ENCODE results near the gene DLG2.

The DLG2 gene

DNA sequence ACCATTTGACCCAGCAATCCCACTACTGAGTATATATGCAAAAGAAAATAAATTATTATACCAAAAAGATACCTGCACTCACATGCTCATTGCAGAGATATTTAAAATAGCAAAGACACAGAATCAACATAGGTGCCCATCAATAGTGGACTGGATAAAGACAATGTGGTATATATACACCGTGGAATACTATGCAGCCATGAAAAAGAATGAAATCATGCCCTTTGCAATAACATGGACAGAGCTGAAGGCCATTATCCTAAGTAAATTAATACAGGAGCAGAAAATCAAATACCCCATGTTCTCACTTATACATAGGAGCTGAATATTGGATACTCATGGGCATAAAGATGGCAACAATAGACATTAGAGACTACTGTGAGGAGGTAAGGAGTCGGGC lies 68.7 kb downstream of the DLG2 start:
- DNase-seq (ENCODE audit: low spot score), result no peak

DNA sequence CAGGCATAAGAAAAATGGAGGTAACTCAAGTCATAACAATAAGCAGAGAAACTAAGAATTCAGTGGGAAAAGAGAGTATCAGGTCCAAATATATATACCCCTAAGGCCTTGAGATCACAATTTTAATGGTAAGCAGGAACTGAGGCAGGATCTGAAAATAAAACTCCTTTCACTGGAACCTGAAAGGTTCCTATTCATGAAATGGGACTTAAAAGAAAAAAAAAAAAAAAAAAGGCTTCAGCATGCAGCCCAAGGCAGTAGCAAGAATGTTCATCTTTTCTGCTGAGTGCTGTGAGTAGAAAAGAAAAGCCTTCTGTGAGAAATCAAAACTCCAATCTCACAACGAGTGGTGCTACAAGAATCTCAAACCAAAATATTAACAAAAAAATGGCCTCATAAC lies 75.3 kb downstream of the DLG2 start:
- DNase-seq (ENCODE audit: low spot score), result no peak

DNA sequence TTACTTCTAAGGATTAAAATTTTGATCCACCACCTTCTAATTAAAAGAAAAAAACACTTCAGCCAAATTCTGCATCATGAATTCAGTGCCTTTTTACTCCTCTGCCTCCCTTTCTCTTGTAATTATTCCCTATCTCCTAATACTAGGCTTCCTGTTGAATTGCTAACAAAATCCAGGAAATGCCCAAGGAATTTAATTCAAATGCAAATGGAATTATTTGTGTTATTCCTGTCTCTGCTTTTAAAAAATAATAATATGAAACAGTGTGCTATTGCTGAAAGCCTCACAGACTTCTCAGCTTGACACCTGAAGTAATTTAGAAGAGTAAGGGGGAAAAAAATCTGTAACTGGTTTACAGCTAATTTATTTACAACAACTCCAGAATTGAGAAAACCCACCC lies 85.5 kb downstream of the DLG2 start:
- no peak for DNase-seq (ENCODE audit: low spot score)

DNA sequence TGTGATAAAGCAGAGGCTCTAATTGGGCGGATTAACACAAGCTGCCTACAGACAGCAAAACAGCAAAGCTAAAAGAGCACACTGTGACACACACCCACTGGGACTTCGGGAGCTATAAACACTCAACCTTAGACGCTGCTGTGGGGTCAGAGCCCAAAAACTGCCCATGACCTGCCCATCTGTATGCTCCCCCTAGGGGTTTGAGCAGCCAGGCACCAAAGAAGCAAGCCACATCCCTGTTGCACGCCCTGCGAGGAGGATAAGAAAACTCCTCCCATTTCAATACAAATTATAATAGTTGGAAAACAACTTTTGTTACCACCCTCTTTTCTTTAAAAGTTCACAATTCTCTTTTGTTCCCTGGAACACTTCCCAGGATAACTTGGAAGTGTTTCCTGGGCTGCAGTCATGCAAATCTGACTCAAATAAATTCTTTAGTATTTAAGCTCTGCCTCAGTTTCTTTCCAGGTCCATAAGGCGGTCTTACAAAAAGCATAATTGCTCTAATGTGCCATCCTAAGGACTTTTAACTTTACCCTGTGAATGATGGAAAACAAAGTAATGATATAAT lies 86.4 kb downstream of the DLG2 start:
- DNase-seq (ENCODE audit: low spot score), result no peak

DNA sequence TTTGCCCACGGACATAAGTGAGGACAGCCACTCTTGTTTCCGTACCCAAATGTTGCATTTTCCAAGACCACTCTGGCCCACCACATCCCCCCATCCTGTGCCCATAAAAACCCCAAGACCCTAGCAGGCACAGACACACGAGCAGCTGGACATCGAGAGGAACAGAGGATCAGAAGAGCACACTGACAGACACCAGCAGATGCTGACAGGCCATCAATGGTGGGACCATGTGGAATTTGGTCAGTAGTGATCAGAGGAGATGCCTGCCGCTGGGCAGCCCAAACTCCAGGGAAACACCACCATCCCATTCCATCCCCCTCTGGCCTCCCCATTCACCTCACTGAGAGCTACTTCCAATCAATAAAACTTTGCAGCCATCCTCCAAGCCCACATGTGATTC lies 87.0 kb downstream of the DLG2 start:
- DNase-seq (ENCODE audit: low spot score), result no peak

DNA sequence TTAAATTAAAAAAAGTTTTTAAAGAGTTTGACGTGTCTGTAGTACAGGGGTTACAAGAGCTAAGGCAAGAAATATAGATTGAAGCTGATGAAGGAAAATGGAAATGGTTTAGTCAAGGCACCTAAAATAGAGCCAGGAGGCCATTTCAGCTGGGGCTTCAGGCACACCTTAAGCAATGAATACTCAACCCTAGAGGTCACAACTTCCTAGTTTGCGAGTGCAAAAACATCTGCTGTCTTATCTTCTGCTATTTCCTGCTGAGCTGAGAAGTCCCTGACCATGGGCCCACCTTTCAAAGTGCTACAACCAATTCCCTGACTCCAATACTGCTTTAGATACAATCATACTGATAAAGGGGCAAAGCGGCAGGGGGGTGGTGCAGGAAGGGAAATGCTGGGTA lies 87.4 kb downstream of the DLG2 start:
- DNase-seq (ENCODE audit: low spot score), result no peak

DNA sequence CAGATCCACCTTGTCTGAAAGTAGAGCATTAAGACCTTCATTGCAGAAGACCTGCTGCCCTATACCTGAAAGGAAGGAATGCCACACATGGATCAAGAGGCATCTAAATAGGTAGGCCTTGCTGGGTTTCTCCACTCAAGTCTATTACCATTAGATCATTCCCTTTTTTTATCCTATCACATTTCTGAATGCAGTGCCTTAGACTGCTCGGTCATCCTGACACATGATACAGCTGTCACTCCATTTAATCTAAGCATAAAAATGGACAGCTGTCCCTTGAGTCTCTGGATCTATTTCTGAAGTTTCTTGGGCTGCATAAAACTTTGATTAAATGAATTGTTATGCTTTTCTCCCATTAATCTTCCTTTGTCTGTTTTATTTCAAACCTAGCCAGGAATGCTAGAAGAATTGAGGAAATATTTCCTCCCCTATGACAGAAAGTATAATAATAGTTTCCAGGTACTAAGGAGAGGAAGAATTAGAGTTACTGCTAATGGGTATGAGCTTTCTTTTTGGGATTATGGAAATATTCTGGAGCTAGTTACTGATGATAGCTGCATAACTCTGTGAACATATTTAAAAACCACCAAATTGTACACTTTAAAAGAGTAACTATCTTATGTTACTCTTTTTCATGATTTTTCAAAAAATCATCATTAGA lies 88.0 kb downstream of the DLG2 start:
- DNase-seq (ENCODE audit: low spot score), result no peak

DNA sequence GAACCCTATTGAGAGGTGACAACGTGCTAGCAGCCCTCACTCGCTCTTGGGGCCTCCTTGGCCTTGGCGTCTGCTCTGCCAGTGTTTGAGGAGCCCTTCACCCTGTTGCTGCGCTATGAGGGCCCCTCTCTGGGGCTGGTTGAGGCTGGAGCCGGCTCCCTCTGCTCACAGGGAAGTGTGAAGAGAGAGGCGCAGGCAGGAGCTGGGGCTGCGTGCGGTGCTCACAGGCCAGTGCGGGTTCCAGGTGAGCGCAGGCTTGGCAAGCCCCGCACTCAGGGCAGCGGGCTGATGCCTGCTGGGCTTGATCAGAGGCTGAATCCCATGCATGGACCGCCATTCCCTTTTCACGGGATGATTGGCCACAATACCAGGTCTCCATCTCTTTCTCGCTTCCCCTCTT lies 90.7 kb downstream of the DLG2 start:
- no peak for DNase-seq (ENCODE audit: low spot score)

DNA sequence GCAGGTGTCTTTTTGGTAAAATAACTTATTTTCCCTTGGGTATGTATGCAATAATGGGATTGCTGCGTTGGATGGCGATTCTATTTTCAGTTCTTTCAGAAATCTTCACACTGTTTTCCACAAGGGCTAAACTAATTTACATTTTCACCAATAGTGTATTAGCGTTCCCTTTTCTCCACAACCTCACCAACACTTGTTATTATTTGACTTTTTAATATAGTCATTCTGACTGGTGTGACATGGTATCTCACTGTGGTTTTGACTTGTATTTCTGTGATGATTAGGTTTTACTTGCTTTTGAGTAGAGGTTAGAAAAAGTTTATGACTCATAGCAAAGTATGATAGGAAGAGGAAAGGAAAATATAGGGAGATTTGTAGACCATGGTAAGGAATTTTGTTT lies 92.3 kb downstream of the DLG2 start:
- DNase-seq (ENCODE audit: low spot score), result no peak

DNA sequence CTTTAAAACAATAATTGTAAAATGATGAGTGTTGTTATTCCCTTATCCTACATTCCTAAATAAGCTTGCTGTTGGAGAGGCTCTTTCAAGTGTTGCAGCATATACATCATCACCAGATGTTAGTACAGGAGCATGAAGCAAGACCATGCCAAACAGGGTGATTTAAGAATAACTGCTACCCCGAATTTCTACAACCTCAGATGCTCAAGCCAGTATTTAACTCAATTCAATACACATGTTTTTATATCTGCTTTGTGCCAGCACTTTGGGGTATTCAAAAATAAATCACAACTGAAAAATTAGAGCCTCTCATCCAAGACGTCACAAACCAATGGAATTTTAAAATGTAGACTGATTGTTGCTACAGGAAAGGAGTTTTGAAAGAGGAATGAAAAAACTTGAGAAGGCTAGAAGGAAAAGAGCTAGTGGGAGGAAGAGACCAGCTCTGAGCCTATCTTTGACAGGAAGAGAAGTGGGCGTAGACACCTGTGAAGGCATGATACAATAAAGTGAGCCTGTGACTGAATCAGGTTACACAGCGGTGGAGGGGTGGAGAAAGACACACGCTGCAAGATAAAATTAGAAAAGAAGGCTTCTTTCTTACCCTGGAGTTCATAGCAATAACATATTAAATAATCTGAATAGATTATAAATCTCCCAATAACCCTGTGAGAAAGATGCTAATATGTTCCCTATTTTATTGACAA lies 95.8 kb downstream of the DLG2 start:
- DNase-seq (ENCODE audit: low spot score), result no peak

DNA sequence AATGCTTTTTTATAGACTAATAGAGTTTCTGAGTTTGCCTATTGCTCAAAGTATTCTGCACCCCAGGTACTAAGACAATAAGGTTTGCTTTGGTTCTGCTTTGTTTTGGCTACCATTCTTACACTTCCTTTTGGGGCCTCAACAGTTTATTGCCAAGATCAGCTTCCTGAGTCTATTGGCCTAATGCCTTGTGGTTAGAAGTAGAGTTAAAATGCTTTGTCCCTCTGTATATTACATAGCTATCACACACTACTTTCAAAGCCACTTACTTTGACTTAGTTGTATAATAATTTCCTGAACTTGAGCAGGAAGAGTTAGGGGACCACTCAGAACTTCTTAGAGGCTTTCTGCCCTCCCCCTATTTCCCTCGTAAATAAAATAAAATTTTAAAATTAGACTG lies 96.5 kb downstream of the DLG2 start:
- no peak for DNase-seq (ENCODE audit: low spot score)

DNA sequence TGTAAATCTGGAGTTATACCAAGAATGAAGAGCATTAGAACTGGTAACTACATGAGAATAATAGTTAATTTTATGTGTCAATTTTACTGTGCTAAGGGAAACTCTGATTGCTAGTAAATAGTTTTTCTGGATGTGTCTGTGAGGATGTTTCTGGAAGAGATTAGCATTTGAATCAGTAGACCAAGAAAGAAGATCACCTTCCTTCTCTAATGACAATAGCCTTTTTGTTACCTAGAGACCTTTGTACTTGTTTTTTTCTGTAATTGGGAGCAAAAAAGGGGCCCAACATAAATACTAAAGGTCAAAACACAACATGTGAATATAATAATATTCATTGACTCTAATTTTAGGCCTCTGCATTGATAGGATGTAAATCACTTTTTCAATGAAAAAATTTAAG lies 100.6 kb downstream of the DLG2 start:
- DNase-seq (ENCODE audit: low spot score), result no peak

DNA sequence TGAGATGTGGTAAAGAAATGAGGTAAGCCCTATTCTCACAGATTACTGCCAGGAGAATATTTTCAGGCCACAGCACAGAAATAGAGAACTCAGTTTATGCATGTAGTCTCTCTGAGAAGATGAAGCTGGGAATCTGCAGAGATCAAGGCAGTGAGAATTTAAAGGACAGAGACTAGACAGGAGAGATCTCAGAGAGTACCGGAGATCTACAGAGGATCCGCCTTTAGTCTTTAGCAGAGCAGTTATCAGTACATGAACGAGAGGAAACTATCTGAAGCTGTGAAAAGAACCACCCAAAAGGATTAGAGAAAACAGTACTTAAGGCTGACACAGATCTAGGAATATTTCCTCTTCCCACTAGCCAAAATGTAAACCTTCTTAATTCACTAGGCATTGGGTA lies 101.5 kb downstream of the DLG2 start:
- DNase-seq (ENCODE audit: low spot score), result no peak

DNA sequence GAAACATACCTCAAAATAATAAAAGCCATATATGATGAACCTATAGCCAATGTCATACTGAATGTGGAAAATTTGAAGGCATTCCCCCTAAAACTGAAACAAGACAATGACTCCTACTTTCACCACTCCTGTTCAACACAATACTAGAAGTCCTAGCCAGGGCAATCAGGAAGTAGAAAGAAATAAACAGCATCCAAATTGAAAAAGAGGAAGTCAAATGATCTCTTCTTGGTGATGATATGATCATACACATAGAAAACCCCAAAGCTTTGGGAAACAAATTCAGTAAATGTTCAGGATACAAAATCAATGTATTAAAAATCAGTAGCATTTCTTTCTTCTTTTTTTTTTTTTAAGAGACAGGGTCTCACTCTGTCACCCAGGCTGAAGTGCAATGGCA lies 109.9 kb downstream of the DLG2 start:
- DNase-seq (ENCODE audit: low spot score), result no peak

DNA sequence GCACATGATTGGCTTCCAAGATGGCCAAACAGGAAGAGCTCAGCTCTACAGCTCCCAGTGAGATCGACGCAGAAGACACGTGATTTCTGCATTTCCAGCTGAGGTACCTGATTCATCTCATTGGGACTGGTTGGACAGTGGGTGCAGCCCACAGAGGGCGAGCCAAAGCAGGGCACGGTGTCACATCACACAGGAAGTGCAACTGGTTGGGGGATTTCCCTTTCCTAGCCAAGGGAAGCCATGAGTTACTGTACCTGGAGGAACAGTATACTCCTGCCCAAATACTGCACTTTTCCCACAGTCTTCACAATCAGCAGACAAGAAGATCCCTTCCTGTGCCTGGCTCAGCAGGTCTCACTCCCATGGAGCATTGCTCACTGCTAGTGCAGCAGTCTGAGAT lies 131.2 kb downstream of the DLG2 start:
- no peak for DNase-seq (ENCODE audit: low spot score)

DNA sequence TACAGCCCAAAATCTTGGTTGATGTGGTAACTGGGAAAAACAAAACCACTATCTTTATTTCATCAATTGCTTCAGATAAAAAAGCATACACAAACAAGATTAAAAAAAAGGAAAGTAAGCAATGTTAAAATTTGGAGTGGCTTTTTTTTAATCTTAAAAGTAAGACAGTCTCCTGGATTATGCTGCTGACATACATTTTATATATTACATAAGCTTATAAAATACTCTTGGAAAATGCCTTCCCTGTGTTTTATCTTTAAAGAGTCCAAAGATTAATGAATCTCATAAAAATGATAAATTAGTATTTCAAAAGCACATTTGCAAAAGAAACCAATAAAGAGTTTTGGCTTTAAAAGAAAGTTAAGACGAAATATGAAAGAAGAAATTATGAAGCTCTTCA lies 132.7 kb downstream of the DLG2 start:
- no peak for DNase-seq (ENCODE audit: low spot score)

DNA sequence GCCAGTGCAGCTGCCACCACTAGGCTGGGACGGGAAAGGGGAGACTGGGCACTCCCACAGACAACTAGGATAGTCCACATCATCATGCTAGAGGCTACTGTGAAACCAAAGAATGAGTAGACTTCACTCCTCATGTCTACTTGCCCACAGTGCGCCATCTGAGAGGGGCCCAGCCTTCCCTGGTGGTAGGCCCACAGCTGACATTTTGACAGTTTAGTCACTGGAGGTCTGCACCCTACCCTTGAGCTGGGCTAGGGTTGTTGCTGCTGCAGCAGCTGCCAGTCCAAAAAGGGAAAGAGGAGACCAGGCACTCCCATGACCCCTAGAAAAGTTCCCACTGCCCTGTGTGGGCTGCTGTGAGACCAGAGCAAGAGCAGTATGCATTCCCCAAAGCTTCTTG lies 141.2 kb downstream of the DLG2 start:
- no peak for DNase-seq (ENCODE audit: low spot score)

DNA sequence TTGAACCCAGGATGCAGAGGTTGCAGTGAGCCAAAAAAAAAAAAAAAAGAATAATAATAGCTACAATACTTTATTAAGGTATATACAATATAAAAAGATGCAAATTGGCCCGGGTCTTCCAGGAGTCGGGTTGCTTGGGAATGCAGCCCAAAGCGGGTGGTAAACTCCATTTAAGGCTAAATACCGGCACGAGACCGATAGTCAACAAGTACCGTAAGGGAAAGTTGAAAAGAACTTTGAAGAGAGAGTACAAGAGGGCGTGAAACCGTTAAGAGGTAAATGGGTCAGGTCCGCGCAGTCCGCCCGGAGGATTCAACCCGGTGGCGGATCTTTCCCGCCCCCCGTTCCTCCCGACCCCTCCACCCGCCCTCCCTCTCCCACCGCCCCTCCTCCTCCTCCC lies 143.3 kb downstream of the DLG2 start:
- no peak for DNase-seq (ENCODE audit: low spot score)

DNA sequence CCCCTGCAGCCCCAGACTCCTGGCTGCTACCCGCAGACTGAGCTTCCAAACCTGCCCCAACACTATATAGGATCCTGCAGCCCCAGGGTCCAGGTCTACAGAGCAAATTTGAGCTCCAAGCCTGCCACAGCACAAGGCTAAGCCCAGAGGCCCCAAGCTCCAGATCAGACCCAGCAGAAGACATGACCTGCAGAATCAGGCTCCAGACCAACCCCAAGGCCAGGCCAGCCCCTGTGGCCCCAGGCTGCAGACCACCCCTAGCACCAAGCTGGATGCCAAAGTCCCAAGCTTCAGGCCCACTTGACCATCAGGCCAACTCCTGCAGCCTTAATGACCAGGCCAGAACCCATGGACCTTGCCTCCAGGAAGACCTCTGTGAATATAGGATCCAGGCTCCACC lies 145.3 kb downstream of the DLG2 start:
- no peak for DNase-seq (ENCODE audit: low spot score)

DNA sequence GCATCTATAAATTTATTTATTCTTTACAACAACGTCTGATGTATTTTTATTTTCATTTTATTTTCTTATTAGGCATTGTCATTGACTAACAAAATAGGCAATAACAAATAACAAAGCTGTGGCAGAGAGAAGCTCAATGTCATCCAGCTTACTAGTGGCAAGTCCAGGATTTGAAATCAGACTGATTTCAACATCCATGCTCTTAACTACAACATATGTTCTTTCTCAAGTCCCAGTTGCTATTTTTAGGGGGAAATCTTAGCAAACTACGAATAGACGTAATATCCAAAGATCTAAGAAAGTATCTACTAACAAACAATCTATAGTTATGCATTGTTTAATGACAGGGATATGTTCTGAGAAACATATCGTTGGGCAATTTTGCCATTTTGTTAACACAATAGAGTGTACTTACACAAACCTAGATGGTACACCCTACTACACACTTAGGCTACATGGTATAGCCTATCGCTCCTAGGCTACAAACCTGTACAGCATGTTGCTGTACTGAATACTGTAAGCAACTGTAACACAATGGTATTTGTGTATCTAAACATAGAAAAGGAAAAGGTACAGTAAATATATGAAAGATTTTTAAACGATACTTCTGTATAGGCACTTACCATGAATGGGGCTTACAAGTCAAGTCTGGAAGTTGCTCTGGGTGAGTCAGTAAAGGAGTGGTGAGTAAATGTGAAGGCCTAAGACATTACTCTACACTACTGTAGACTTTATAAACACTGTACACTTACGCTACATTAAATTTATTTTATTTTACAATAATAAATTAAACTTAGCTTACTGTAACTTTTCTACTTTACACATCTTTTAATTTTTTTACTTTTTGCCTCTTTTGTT lies 151.3 kb downstream of the DLG2 start:
- no peak for DNase-seq (ENCODE audit: low spot score)

DNA sequence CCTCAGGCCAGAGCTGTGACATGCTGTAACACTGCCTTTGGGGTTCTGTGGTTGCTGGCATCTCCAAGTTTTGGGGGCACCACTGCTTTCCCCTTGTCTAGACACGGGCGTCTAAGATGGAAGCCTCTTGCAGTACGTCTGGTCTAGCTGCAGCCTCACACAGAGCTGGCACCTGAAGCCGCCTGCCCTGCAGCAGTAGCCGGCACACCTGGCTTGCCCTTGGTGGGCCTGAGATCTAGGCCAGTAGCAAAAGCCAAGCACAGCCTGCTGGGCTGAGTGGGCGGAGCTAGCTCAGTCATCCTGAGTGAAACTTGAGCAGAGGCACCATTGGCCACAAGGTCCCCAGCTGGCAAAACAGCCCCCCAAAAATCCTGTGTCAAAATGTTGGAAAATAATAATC lies 154.2 kb downstream of the DLG2 start:
- no peak for DNase-seq (ENCODE audit: low spot score)

DNA sequence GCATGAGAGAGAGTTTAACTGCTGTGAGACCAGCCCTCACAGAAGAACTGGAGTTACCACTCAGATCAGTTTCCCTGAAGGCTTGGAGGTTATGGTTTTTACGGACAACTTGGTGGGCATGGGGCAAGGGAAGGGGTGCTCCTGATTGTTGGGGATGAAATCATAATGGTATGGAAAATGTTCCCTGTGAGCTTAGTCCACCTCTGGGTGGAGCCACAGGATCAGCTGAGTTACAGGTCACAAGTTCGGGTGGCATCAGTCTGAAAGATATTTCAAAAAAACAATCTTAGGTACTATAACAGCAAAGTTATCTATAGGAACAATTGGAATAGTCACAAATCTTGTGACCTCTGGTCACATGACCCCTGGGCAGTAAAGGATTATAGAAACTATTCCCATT lies 162.9 kb downstream of the DLG2 start:
- no peak for DNase-seq (ENCODE audit: low spot score)

DNA sequence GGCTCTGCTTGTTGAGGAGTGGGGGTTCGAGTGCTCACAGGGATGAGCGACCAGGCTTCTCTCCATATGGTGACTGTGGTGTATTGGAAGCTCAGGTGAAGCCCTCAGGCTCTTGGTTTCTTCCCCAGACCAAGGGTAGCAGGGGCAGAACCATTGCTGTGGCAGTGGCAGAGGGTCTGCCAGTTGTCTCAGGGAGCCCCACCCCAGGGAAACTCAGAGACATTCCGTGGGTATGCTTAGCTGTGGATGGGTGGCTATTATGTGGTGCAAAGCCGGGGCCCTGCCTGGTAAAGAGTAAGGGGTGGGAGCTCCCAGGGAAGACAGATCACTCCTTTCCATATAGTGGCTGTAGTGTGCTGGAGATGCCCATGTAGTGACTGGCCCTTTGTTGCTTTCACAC lies 167.8 kb downstream of the DLG2 start:
- no peak for DNase-seq (ENCODE audit: low spot score)

Data from germinal center (tissue), 1 donor.